GM18909 (cell line): Measurements from ENCODE around the gene MAGI2.

Experiments used
- ATAC-seq: cut with Tn5 transposase; IDR thresholded peaks from one replicate; pipeline ENCODE4 v1.9.1; 2021; ENCODE audit warnings: mild to moderate bottlenecking; ENCODE audit not compliant: unreplicated experiment, poor library complexity

Gene MAGI2

DNA sequence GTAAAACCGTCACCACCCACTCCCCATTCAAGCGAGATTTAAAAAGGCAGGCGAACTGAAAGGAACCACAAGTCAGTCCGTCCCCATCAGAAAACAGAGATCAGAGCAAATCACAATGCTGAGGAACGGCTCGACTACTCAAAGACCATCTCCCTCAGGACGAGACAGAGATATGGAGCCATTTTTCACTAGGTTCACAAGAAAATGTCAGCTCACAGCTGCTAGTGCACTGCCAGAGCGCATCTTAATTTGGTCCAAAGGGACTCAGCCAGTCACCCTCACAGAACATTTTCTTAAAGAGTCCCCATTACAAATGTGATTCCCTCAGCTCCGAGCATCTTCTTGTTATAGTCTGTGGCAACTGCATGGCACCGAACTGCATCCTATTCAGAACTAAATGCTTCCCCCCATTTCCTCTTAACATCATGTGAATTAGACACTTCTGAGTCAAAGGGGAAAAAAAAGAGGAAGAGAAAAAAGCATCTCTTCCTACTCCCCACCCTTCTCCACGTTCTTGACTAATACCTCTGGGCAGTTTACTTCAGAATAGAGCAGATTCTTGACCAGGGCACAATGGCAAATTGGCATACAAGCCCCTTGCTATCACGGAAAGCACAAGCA, 683.9 kb downstream of the MAGI2 start:
- peak; percentile 97 for ATAC-seq

DNA sequence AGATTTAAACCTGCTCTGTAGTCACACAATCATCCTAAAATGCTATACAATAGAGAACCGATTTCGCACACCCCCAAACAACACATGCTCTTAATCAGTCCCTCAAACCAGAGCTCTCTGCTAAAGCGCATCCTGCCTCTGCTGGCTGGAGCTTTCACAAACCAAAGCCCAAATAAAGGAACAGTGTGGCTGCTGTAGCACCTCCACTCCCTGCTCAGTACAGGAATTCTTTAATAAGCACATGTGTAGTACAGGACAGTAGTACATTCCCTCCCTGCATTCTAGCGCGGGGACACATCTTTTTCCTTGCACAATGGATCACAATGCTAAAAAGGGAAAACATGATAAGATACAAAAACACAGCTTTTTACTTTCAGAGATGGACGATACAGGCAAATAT, 684.6 kb downstream of the MAGI2 start:
- no peak for ATAC-seq

DNA sequence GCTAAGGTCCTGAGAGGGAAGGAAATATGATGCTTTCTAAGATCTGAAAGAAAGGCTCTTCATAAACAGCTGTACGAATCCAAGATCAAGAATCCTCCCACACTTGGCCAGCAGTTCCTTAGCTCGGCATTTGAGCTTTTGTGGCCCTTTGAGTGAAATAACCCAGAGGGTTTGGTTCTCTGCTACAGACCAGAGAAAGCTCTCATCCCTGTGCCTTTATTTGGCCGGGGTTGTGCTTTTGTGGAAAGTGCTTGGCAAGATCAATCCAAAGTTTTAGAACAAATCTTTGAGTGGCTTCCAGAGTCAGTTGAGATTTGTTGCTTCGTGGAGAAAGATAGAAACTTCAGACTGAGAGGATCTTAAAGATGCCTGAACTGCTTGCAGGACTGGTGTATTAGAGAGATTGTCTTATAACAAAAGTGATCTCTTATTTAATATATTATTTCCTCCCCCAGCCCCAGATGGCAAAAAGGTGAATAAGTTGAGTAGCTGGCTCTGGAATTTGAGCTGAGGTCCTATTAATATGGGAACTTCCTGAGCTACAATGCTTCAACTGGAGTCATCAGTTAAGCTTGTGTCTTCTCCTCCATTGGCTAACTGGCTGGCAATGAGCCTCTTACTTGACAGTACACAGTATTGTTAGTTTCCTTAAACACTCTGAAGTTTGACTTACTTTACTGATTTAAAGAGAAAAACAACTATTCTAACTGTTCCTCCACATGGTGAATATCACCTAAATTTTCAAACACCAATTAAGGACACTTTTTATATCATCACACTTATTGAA, 687.3 kb downstream of the MAGI2 start:
- no peak for ATAC-seq

DNA sequence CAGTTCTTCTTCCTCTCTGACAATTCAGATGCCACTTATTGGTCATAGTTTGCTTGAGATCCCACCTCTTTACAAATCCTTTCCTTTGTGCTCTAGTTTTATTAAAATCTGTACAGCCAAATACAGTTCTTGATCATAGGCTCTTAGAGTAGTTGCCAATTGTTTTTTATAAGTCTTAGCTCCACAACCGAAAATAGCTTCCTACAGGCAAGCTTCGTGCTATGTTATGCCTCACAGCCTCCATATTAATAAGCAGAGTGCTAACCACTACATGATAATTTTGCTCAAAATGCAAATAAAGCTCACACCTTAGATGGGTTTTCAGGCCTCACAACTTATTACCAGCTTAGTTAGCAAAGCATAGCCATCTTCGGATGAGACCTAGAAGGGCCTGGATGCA, 688.9 kb downstream of the MAGI2 start:
- no peak for ATAC-seq

DNA sequence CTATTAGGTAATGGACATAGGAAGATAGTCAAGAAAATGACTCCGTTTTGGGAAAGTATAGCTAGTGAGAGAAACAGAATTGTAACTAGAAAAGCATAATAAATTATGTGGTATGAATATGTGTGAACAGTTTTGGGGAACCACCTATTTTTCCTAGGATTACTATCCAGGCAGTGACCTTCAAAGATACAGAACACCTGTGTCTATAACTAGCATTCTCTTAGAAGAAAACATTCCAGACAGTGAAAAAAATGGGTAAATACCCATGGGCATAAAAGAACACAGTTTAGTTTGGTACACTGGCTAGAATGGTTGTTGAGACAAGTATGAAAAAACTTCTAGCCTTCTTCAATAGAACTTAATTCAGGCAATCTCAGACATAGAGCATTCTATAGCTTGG, 690.8 kb downstream of the MAGI2 start:
- ATAC-seq: no peak

DNA sequence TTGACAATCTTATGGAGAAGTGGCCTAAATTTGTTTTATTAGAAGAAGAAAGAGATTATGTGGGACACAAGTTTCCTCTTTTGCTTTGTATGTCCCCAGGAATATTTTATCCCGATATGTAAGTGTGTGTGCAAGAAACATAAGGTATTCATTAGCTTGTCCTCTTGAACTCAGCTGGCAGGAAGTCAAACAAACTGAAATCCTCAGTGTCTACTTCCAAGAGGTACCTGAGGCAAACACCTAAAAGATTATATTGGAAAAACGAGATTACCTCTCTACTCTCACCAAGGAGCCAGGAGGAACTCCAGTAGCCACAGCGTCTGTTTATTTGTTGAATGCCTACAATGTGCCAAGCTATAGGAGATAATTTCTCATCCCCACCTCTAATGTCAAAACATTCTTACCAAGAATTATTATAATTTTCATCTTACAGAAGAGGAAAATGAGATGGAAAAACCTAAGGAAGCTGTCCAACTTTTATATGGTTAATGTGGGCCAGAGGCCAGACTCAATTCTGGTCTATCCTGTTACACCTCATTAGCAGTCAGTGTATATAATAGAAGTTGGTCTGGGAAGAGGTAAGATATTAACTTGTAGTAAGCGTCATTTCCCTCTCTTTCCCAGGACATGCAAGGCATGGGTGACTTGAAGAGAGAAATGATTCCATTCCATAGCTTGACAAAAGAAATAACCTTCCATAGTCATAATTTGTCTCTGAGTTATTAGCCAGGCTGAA, 692.7 kb downstream of the MAGI2 start:
- ATAC-seq: no peak

DNA sequence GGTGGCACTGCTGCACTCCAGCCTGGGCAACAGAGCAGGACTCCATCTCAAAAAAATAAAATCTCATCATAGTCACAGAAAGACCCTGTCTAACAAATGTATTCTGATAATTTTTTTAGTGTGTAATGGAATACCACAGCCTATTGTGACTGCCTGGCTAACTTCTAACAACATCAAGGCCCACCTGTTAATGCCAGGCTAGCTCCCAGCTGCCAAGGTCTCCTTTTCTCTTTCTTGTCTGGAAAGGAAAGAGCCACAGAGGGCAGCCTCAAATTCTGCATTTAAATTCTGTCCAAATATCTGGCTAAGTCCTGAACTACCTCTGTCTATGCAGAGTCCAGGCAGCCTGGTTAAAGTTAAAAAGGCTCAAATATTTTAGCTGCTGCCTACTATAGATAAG, 700.9 kb downstream of the MAGI2 start:
- no peak for ATAC-seq

DNA sequence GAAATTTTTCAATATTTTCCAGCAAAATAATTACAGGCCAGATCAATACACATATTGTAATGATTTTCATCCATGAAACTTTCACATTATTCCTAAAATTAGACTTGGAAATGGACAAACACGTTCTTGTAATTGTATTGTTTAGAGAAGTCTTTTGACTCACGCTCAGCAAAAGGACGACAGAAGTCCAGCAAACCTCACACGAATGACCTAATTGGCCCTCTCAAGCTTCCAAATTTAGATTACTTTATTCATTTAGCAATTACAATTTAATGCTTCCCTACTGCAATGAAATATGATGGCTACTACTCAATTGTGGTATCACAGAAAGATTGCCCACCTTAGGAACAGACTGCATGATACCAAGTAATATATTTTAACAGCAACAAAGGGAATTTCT, 702.2 kb downstream of the MAGI2 start:
- ATAC-seq: no peak

DNA sequence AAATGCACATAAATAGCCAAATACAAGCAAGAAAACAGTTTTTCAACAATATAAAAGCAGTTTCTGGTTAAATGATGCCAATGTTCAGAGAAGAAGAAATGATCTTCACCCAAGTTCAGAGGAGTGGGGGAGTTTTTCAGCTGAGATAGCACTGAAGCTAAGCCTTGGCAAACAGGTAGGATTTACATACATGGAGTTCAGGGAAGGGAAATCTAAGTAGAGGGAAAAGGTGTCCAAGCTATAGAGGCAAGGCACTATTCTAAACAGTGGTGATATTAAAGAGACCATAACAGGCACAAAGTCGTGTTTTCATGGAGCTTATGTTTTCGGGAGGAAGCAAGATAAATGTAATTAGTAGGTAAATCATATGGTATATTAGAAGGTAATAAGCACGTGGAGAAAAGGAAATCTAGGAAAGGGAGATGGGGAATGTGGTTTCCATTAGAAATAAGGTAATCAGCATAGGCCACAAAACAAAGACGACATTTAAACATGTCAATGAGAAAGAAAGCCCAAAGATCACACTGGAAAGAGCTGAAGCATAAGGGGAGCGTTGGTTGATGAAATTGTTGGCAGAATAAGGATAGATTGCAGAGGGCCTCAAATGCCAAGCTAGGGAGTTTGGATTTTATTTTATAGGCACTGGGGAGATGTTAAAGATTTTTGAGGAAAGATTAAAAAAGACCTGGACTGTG, 704.3 kb downstream of the MAGI2 start:
- no peak for ATAC-seq

DNA sequence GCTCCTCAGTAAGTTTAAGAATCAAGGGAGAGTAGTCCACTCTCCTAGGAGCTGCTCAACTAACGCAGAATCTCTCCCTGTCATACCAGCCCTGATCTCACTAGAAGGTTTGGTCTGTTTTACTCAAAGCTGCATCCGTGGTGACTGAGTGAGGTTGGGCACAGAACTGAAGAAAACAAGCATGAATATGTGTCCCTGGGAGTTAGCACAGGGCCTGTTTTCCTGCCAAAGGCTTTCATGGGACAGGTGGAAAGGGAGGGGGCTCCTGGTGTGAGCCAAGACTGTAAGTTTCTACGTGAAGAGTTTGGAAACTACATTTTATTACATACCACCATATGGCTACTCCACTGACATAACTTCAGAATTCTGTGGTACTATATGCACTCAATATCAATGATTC, 705.9 kb downstream of the MAGI2 start:
- no peak for ATAC-seq

DNA sequence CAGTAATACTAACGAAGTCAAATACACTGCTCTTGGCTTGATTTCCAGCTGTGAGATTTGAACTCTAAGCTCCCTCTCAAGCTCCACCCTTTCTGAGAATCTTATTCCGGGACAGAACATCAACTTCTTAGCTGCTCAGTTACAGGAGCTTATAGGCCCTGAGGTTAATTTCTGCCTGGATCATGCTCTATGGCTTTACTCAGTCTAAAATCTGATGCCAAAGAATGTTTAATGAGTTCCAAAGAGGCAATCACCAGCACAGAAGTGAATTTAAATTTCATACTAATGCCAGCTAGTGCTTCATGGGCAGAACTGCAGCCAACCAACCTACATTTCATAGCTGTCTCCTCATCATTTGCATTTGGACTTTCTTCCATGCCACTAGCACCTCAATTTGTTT, 707.2 kb downstream of the MAGI2 start:
- no peak for ATAC-seq

DNA sequence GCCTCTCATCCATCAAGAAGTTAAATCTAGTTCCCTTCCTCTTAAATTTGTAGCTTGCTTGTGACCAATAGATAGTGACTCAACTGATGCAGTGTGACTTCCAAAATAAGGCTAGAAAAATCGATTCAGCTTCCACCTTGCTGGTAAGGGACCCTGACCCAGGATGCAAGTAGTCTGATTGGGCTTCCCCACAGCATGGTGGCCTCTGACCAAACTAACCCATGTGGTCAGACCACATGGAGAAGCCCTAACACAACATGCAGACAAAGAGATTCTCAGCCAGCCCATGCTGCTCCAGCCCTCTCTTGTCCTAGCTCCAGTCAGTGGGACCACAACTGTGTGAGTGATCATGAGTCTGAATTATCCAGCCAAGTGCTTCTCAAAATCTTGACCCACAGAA, 710.8 kb downstream of the MAGI2 start:
- no peak for ATAC-seq

DNA sequence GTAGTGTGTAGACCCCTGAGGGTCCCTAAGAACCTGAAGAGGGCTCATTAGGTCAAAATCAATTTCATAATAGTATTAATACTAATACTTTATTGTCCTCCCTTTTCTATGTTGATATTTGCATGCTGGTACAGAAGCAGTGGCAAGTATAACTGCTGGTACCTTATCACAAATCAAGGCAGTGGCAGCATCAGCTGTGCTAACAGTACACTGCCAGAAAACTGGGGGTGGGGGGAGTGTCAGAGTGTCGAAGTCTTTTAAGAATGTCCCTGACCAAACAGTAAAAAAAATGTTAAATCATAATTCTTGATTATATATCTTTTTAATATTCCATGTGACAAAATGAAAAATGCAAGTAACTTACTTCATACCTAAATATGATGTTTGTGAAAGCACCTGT, 716.9 kb downstream of the MAGI2 start:
- ATAC-seq: no peak

DNA sequence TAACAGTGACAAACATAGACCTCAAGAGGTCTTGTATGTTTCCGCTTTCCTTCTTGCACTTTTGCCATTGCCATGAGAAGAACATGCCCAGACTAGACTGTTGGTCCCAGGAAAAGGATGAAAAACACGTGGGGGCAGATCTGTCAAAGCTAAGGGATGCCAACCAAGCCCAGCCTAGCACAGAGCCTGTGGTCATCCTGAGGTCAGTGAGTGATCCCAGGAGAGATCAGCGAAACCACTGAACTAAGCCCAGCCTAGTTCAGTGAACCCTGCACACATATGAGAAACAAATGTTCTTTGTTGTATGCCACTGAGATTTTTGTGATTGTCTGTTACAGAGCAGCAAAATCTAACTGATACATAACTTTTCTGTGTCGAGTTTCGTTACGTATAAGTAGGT, 718.8 kb downstream of the MAGI2 start:
- ATAC-seq: peak; percentile 77

DNA sequence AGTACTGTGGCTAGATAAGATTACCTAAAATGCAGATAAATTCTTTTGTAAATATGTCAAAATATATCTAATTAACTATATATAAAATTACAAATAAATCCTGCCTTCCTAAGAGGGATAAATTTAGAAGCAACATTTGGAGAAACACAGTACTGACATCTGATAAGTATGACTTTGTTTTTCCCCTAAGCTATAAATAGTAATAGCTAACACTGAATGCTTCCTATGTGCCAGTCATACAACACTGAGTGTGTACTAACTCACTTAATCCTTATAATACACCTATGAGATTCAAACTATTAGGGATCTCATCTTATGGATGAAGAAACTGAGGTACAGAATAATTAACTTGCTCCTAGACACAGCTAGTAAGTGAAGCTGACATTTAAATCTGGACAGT, 733.4 kb downstream of the MAGI2 start:
- ATAC-seq: no peak

DNA sequence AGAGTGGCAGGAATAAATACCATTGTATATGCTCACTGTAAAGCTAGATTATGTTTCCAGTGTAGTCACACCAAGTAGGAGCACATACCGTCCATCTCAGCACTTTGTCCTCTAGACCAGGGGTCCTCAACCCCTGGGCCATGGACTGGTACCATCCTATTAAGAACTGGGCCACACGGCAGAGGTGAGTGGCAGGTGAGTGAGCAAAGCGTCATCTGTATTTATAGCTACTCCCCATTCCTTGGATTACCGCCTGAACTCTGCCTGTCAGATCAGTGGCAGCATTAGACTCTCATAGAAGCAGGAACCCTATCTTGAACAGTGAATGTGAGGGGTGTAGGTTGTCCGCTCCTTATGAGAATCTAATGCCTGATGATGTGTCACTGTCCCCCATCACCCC, 735.3 kb downstream of the MAGI2 start:
- ATAC-seq: no peak

DNA sequence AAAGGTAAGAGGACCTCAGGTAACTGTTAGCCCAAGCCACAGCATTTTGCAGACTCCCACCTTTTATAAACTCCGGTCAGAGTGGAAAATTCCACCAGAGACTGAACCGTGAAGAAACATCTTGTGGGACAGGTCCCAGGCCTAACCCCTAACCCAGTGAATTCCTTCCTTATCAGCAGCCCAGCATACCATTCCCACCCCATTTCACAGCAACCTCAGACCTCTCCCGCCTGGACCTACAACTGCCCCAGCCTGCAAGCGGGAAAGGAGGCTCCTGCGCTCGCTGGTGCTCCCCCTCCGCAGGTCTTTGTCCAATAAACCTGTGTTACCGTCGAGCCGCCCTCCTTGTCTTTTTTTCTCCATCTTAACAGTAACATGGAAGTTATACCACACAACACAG, 736.6 kb downstream of the MAGI2 start:
- no peak for ATAC-seq

DNA sequence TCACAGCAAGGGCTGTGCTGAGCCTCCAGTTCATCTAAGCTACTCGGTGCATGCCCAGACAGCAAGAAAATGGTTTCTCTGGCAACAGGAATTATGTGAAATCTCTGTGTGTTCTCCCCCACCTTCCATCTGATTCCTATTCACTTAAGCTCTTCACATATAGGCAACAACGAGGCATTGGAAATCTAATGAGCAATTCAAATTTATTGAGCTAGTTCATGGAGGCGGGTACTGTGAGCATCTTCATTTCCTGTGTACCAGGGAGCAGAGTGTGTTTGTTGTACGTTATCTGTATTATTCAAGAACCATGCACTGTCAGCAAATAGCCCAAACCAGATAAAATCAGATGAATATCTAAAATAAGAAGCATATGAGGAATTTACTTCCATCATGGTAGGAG, 739.1 kb downstream of the MAGI2 start:
- no peak for ATAC-seq

DNA sequence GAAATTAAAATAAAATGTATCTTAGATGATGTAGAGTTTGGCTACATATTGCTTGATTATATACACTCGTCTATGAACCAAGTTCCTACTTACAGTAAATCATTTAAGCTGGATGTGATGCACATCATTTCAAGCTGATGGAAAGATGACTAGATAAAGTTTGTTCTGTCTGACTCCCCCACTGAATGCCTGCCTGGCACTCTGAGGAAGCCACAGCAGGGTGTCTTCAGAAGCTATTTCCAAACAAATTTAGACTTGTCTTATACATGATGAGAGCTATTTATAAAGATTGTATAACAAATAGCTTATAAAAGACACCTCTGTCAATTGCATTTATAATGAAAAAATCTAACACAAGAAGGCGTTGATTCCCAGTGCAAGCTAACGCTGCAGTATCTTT, 741.4 kb downstream of the MAGI2 start:
- ATAC-seq: no peak

DNA sequence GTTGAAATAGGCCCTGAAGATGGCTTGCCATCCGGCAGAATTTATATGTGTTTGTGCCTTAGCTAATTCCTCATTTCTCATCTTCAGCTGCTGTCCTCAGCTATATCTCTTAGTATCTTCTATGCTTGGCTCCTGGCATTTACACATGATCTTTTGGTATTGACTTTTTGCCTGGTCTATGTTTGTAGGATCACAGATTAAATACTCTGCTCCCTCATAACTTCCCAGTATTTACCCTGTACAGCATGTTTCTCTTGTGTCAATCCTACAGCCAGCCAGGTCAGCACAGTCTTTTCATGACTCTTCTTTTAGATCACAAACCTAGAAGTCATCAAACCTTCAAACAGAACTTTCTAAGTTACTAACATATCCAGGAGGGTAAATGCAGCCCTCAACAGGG, 743.8 kb downstream of the MAGI2 start:
- no peak for ATAC-seq

DNA sequence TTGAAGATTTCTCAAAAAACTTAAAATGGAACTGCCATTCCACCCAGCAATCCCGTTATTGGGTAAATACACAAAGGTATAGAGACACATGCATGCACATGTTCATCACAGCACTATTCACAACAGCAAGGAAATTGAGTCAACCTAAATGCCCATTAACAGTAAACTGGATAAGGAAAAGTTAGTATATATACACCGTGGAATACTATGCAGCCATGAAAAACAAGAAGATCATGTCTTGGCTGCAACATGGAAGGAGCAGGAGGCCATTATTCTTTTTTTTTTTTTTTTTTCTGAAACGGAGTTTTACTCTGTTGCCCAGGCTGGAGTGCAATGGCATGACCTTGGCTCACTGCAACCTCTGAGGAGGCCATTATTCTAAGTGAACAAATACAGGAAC, 749.0 kb downstream of the MAGI2 start:
- no peak for ATAC-seq
